Limb (tissue), 2 donors: ENCODE measurements around the gene NEU2.
"Not testable (repeated sequence)": the region's sequence is repeated elsewhere in the genome, so short reads cannot be mapped to it uniquely, and the experiment has no call there.

ENCODE experiments used
- DNase-seq, 2 donors: peaks; one replicate each; pipeline ENCODE4 v3.0.0-alpha.2; 2016; ENCODE audit errors: extremely low spot score in 2 of 2

NEU2 gene

GRCh38 chr2:233034091-233034882 lies 1.8 kb downstream of the NEU2 start:
- DNase-seq, result no peak

- DNase-seq, result no peak
Observed at GRCh38 chr2:233035426-233036161, 3.1 kb downstream of the NEU2 start.

GRCh38 chr2:233036162-233036838 lies 3.8 kb downstream of the NEU2 start:
- no peak for DNase-seq

- no peak for DNase-seq
Observed at GRCh38 chr2:233037078-233037477, 4.6 kb downstream of the NEU2 start.

- DNase-seq, result no peak
Observed at GRCh38 chr2:233039212-233039845, 6.9 kb downstream of the NEU2 start.

GRCh38 chr2:233039846-233040530 lies 7.5 kb downstream of the NEU2 start:
- DNase-seq, result no peak

GRCh38 chr2:233040571-233040970 lies 8.1 kb downstream of the NEU2 start:
- no peak for DNase-seq

GRCh38 chr2:233041722-233042323 lies 9.4 kb downstream of the NEU2 start:
- DNase-seq, result no peak

- DNase-seq, result no peak
Observed at GRCh38 chr2:233042549-233042948, 10.1 kb downstream of the NEU2 start.

GRCh38 chr2:233044974-233045605 lies 12.6 kb downstream of the NEU2 start:
- no peak for DNase-seq

- DNase-seq, result no peak
Observed at GRCh38 chr2:233047206-233047605, 14.7 kb downstream of the NEU2 start.

- no peak for DNase-seq
Observed at GRCh38 chr2:233047667-233048066, 15.2 kb downstream of the NEU2 start.

- no peak for DNase-seq
Observed at GRCh38 chr2:233048569-233049193, 16.2 kb downstream of the NEU2 start.

GRCh38 chr2:233049194-233049761 lies 16.8 kb downstream of the NEU2 start:
- DNase-seq, result peak in 1 of 2 donors; percentile 25

GRCh38 chr2:233051241-233052149 lies 19.0 kb downstream of the NEU2 start:
- peak; percentile 42 to 62 for DNase-seq

- not testable (repeated sequence) for DNase-seq
Observed at GRCh38 chr2:233052517-233052916, 20.0 kb downstream of the NEU2 start.

- DNase-seq, result peak in 1 of 2 donors; percentile 71
Observed at GRCh38 chr2:233053928-233054784, 21.7 kb downstream of the NEU2 start.
